HepG2 (cell line): Measurements from ENCODE around the gene CTDSP1. TPM values are rescaled to one million over a fixed set of nuclear protein-coding genes. Genes with fewer than 3 reads are reported as not detected.

Experiments
- ATAC-seq: fragments of 200-7000 bp; cut with Tn5 transposase; 3 replicates; pipeline ENCODE4 v1.9.1; 2020; ENCODE audit warnings: mild to moderate bottlenecking, moderate library complexity
- BruUV-seq: library from RNA; stranded (reverse); fragments of 400-500 nt; replicated peaks from 2 replicates; lab custom pipeline; 2021; lab: Mats Ljungman, UMichigan
- CTCF ChIA-PET: fragments of 300-600 bp; formaldehyde crosslinking; extraction: SDS; loops from one replicate; lab custom pipeline; 2021; ENCODE audit warnings: low total read pairs, inconsistent platforms, low intra/inter-chr PET ratio; lab: Yijun Ruan, JAX
- POLR2A ChIA-PET: fragments of 350-600 bp; sonication (Branson Sonifier 250); formaldehyde crosslinking; loops from one replicate; lab custom pipeline; 2020; ENCODE audit warnings: antibody characterized with exemption, inconsistent platforms; lab: Yijun Ruan, JAX
- DNase-seq: peaks from one replicate; pipeline ENCODE4 v3.0.0-alpha.2; 2015; ENCODE audit warnings: low spot score
- FAIRE-seq: peaks from 3 replicates; lab custom pipeline; 2011; peaks lifted over from hg19 to GRCh38; lab: Jason Lieb, UNC
- H2AFZ ChIP-seq: one replicate; pipeline ENCODE4 v1.6.1; 2011; ENCODE audit warnings: low read length, inconsistent platforms
- H3K27ac ChIP-seq: fragments of 300-600 bp; 3 replicates; pipeline ENCODE4 v1.8.0; 2011; ENCODE audit warnings: mixed run types, mild to moderate bottlenecking, mixed read lengths, low read length, inconsistent platforms; ENCODE audit not compliant: insufficient read depth; ENCODE audit errors: extremely low read length
- H3K27me3 ChIP-seq, 2 experiments: fragments of 200-600 bp in 1 of 2; 2 replicates in 1 of 2; 3 replicates in 1 of 2; pipeline versions ENCODE4 v1.6.0 to v1.8.0; 2011; ENCODE audit warnings: low read length in 2 of 2, mild to moderate bottlenecking in 2 of 2, moderate library complexity in 2 of 2, inconsistent platforms in 1 of 2; ENCODE audit not compliant: insufficient read depth in 2 of 2, control insufficient read depth in 1 of 2
- H3K36me3 ChIP-seq, 2 experiments: fragments of 200-600 bp in 1 of 2; replicated peaks in 1 of 2; 2 replicates in 1 of 2; 3 replicates in 1 of 2; pipeline versions ENCODE4 v1.5.1 to v1.8.0; 2011; ENCODE audit warnings: low read length in 2 of 2, inconsistent platforms in 1 of 2; ENCODE audit not compliant: insufficient read depth in 2 of 2, control insufficient read depth in 1 of 2
- H3K4me1 ChIP-seq: 2 replicates; pipeline ENCODE4 v1.5.1; 2012; ENCODE audit warnings: low read length, inconsistent platforms; ENCODE audit not compliant: insufficient read depth
- H3K4me2 ChIP-seq: 2 replicates; pipeline ENCODE4 v1.6.0; 2011; ENCODE audit warnings: low read depth, low read length, inconsistent platforms
- H3K4me3 ChIP-seq, 3 experiments: fragments of 200-600 bp in 1 of 3; sonication (generic), shearing (Covaris generic) in 1 of 3; replicated peaks in 1 of 3; 2 replicates each; pipeline ENCODE4 v1.5.1; 2011 to 2016; ENCODE audit warnings: low read length in 3 of 3, inconsistent platforms in 2 of 3, low read depth in 2 of 3, mild to moderate bottlenecking in 2 of 3, control low read depth in 1 of 3, mixed read lengths in 1 of 3; ENCODE audit not compliant: insufficient read depth in 1 of 3
- H3K79me2 ChIP-seq: one replicate; pipeline ENCODE4 v1.6.1; 2011; ENCODE audit warnings: low read length, inconsistent platforms; ENCODE audit not compliant: insufficient read depth
- H3K9ac ChIP-seq: 2 replicates; pipeline ENCODE4 v1.6.0; 2011; ENCODE audit warnings: mild to moderate bottlenecking, low read depth, low read length, inconsistent platforms; ENCODE audit not compliant: insufficient read depth
- H3K9me3 ChIP-seq: 2 replicates; pipeline ENCODE4 v1.5.1; 2012; ENCODE audit warnings: mild to moderate bottlenecking, low read length
- H4K20me1 ChIP-seq: 2 replicates; pipeline ENCODE4 v1.6.0; 2011; ENCODE audit warnings: inconsistent platforms, mild to moderate bottlenecking, low read length, moderate library complexity; ENCODE audit not compliant: insufficient read depth
- CENPT ChIP-seq: sonication (generic); formaldehyde crosslinking; IDR thresholded peaks from 2 replicates; pipeline ENCODE4 v1.8.0; 2022; ENCODE audit warnings: low read depth, mild to moderate bottlenecking, moderate library complexity, missing genetic modification reagents
- GATA4 ChIP-seq: sonication (generic); IDR thresholded peaks from 2 replicates; pipeline ENCODE4 v1.6.1; 2016; ENCODE audit warnings: antibody characterized with exemption, low read depth, borderline replicate concordance
- HNRNPL ChIP-seq: fragments of 200-400 bp; formaldehyde crosslinking; IDR thresholded peaks from 2 replicates; pipeline ENCODE4 v1.6.1; 2017; ENCODE audit warnings: mild to moderate bottlenecking, low read depth, low read length
- MTA1 ChIP-seq: sonication (generic); formaldehyde crosslinking; IDR thresholded peaks from 2 replicates; pipeline ENCODE4 v1.4.0; 2020; ENCODE audit warnings: missing genetic modification reagents, mild to moderate bottlenecking, borderline replicate concordance
- NFATC3 ChIP-seq: sonication (generic); formaldehyde crosslinking; IDR thresholded peaks from 2 replicates; pipeline ENCODE4 v1.5.1; 2020; ENCODE audit warnings: mild to moderate bottlenecking, missing genetic modification reagents
- SIX4 ChIP-seq: sonication (generic); formaldehyde crosslinking; IDR thresholded peaks from 2 replicates; pipeline ENCODE4 v1.4.0; 2020; ENCODE audit warnings: missing genetic modification reagents
- TBL1XR1 ChIP-seq: fragments of 150-350 bp; IDR thresholded peaks from 2 replicates; pipeline ENCODE4 v1.6.1; 2014; ENCODE audit warnings: borderline replicate concordance, low read length; ENCODE audit not compliant: partially characterized antibody
- TSC22D2 ChIP-seq: sonication (generic); formaldehyde crosslinking; IDR thresholded peaks from 2 replicates; pipeline ENCODE4 v1.5.1; 2020; ENCODE audit warnings: missing genetic modification reagents, mild to moderate bottlenecking, borderline replicate concordance
- ZNF547 ChIP-seq: sonication (generic); formaldehyde crosslinking; IDR thresholded peaks from 2 replicates; pipeline ENCODE4 v1.5.1; 2020; ENCODE audit warnings: mild to moderate bottlenecking, missing genetic modification reagents
- ZNF598 ChIP-seq: sonication (generic); formaldehyde crosslinking; IDR thresholded peaks from 2 replicates; pipeline ENCODE4 v1.5.1; 2020; ENCODE audit warnings: mild to moderate bottlenecking, missing genetic modification reagents, borderline replicate concordance
- WGBS: methylation state at CpG from one replicate; pipeline ENCODE4 v1.1.6; 2017; ENCODE audit warnings: low lambda C conversion rate; 5-methylcytosine and 5-hydroxymethylcytosine counted together
- in situ Hi-C: cut with HindIII; loops from 2 replicates; pipeline ENCODE4 v1.10.0; 2017; ENCODE audit warnings: low pct_unique_long_range_greater_than_20kb; ENCODE audit not compliant: extremely low pct_ligation_motif_present
- intact Hi-C: fragments of 100-400 bp; cut with micrococcal nuclease; formaldehyde crosslinking; loops from one replicate; pipeline ENCODE4 v1.10.0; 2022; ENCODE audit not compliant: unreplicated experiment
- polyA plus RNA-seq, 8 experiments: library from polyadenylated mRNA; depleted of rRNA in 3 of 8; stranded (reverse) in 7 of 8; unstranded in 1 of 8; fragments of >200 nt; fragmentation: Illumina TruSeq in 4 of 8; extraction: Trizol in 4 of 8; gene quantifications; 2 replicates each; pipeline versions ENCODE4 v1.2.1 to v1.2.3, GENCODE V29; 2011 to 2016; ENCODE audit warnings: low read depth in 4 of 8, missing spikeins in 1 of 8, mixed read lengths in 1 of 8; ENCODE audit not compliant: insufficient read depth in 1 of 8
- total RNA-seq, 5 experiments: library from RNA; depleted of rRNA; stranded (reverse); fragments of >200 nt; fragmentation: Illumina TruSeq; extraction: Trizol; gene quantifications; 2 replicates each; pipeline ENCODE4 v1.2.3, GENCODE V29; 2016; ENCODE audit warnings: low read depth in 1 of 5
- TF ChIP-seq, protein P1 (sequence below), 2 experiments: sonication (generic) in 1 of 2; formaldehyde crosslinking in 1 of 2; IDR thresholded peaks; 2 replicates each; pipeline versions ENCODE4 v1.4.0 to v1.6.1; 2016 to 2020; ENCODE audit warnings: borderline replicate concordance in 1 of 2, low read depth in 1 of 2, mild to moderate bottlenecking in 1 of 2, missing genetic modification reagents in 1 of 2
- TF ChIP-seq, protein P2 (sequence below): sonication (generic); formaldehyde crosslinking; IDR thresholded peaks from 2 replicates; pipeline ENCODE4 v1.8.0; 2022; ENCODE audit warnings: missing genetic modification reagents, mild to moderate bottlenecking, borderline replicate concordance
- TF ChIP-seq, protein P3 (sequence below): sonication (generic); formaldehyde crosslinking; IDR thresholded peaks from 2 replicates; pipeline ENCODE4 v1.5.0; 2020; ENCODE audit warnings: missing genetic modification reagents
- TF ChIP-seq, protein P4 (sequence below): sonication (generic); formaldehyde crosslinking; IDR thresholded peaks from 2 replicates; pipeline ENCODE4 v1.4.0; 2020; ENCODE audit warnings: missing genetic modification reagents, borderline replicate concordance

Gene CTDSP1
- total and polyA plus RNA-seq, 2 of the 13 experiments (the other 11 are each of a cell fraction or from before 2014, with no cell fraction given): 91.0 to 268 TPM

DNA sequence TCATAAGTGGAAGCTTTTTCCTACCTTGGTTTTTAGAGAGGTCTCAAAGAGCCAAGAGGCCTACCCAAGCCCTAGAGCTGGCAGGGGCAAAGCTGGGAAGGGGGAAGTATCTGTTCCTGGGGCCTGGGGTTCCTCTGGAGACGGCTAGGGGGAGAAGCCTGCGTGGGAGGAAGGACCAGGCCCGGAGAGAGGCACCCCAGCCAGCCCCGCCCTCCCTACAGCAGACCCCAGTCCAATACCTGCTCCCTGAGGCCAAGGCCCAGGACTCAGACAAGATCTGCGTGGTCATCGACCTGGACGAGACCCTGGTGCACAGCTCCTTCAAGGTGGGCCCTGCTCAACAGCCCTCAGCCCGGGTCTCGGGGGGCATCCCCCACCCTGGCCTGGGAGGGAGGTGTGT is 2.2 kb downstream of the CTDSP1 start:
- intact Hi-C loops: no loop called here
- TF ChIP-seq, protein P1, sequence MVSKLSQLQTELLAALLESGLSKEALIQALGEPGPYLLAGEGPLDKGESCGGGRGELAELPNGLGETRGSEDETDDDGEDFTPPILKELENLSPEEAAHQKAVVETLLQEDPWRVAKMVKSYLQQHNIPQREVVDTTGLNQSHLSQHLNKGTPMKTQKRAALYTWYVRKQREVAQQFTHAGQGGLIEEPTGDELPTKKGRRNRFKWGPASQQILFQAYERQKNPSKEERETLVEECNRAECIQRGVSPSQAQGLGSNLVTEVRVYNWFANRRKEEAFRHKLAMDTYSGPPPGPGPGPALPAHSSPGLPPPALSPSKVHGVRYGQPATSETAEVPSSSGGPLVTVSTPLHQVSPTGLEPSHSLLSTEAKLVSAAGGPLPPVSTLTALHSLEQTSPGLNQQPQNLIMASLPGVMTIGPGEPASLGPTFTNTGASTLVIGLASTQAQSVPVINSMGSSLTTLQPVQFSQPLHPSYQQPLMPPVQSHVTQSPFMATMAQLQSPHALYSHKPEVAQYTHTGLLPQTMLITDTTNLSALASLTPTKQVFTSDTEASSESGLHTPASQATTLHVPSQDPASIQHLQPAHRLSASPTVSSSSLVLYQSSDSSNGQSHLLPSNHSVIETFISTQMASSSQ (IDR thresholded peaks at IDR 0.05; ENCODE audit: low read depth): no peak
- TF ChIP-seq, protein P1 (CRISPR knock-in tag; IDR thresholded peaks at IDR 0.05; ENCODE audit: borderline replicate concordance): no peak
- 0 out of 2 replicates have a peak, but pooled peaks have one; percentile 17 for TF ChIP-seq ZNF598 (CRISPR knock-in tag)
- TF ChIP-seq, protein P2, sequence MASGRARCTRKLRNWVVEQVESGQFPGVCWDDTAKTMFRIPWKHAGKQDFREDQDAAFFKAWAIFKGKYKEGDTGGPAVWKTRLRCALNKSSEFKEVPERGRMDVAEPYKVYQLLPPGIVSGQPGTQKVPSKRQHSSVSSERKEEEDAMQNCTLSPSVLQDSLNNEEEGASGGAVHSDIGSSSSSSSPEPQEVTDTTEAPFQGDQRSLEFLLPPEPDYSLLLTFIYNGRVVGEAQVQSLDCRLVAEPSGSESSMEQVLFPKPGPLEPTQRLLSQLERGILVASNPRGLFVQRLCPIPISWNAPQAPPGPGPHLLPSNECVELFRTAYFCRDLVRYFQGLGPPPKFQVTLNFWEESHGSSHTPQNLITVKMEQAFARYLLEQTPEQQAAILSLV (CRISPR knock-in tag): no peak
- TF ChIP-seq SIX4 (CRISPR knock-in tag): no peak
- no peak for TF ChIP-seq NFATC3 (CRISPR knock-in tag)
- no peak for TF ChIP-seq CENPT (CRISPR knock-in tag)
- 0 out of 2 replicates have a peak, but pooled peaks have one; percentile 1 for TF ChIP-seq GATA4
- TF ChIP-seq, protein P3, sequence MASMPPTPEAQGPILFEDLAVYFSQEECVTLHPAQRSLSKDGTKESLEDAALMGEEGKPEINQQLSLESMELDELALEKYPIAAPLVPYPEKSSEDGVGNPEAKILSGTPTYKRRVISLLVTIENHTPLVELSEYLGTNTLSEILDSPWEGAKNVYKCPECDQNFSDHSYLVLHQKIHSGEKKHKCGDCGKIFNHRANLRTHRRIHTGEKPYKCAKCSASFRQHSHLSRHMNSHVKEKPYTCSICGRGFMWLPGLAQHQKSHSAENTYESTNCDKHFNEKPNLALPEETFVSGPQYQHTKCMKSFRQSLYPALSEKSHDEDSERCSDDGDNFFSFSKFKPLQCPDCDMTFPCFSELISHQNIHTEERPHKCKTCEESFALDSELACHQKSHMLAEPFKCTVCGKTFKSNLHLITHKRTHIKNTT (CRISPR knock-in tag): no peak
- peak; percentile 5; the same call in 1 of the 2 replicates for TF ChIP-seq HNRNPL
- TF ChIP-seq, protein P4, sequence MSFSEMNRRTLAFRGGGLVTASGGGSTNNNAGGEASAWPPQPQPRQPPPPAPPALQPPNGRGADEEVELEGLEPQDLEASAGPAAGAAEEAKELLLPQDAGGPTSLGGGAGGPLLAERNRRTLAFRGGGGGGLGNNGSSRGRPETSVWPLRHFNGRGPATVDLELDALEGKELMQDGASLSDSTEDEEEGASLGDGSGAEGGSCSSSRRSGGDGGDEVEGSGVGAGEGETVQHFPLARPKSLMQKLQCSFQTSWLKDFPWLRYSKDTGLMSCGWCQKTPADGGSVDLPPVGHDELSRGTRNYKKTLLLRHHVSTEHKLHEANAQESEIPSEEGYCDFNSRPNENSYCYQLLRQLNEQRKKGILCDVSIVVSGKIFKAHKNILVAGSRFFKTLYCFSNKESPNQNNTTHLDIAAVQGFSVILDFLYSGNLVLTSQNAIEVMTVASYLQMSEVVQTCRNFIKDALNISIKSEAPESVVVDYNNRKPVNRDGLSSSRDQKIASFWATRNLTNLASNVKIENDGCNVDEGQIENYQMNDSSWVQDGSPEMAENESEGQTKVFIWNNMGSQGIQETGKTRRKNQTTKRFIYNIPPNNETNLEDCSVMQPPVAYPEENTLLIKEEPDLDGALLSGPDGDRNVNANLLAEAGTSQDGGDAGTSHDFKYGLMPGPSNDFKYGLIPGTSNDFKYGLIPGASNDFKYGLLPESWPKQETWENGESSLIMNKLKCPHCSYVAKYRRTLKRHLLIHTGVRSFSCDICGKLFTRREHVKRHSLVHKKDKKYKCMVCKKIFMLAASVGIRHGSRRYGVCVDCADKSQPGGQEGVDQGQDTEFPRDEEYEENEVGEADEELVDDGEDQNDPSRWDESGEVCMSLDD (CRISPR knock-in tag): no peak
- TF ChIP-seq MTA1 (CRISPR knock-in tag): peak; percentile 6; the same call in 1 of the 2 replicates
- no peak for TF ChIP-seq TSC22D2 (CRISPR knock-in tag)
- no peak for TF ChIP-seq TBL1XR1
- 0 out of 2 replicates have a peak, but pooled peaks have one; percentile 47 for TF ChIP-seq ZNF547 (CRISPR knock-in tag)

More for the DNA sequence above, 2.2 kb downstream of the CTDSP1 start:
- in situ Hi-C loops: no loop called here
- Histone ChIP-seq H3K9me3 (no peaks in the 10 kb centered on the region), H3K4me1 (peaks cover 57% of the 10 kb centered on the region), H3K27me3 (no peaks in the 10 kb centered on the region; a peak in 1 of 5 replicates), H3K27ac (peak overlapping the region; percentile 79), H3K79me2 (peaks cover 48% of the 10 kb centered on the region), H2AFZ (no peak overlapping the region), H3K36me3 (peaks cover 24 to 38% of the 10 kb centered on the region in 2 experiments; a peak in 4 of 5 replicates), H3K9ac (peak overlapping the region; percentile 81), H3K4me3 (peak overlapping the region; percentile 67 to 97 (median 85); a peak in 5 of 6 replicates), H3K4me2 (peak overlapping the region; percentile 98), H4K20me1 (no peaks in the 10 kb centered on the region; the same call in 1 of the 2 replicates)
- WGBS: 74% methylated on average over 5 of the region's 9 CpGs
- FAIRE-seq (no peak), ATAC-seq (no peak), DNase-seq (no peak)
- no TSS peak for BruUV-seq
- ChIA-PET CTCF (no interaction called here), POLR2A (interaction anchor here (0.7 to 2.9 kb wide), 7 partner anchors 17 to 132 kb away, joined by 3 to 24 read pairs (median 10); partner anchors contain the start of genes AAMP, CATIP, PNKD and VIL1)
